ENCODE data around the gene F8A1. TPM values are rescaled to one million over a fixed set of nuclear protein-coding genes. Genes with fewer than 3 reads are reported as not detected.
"Not testable (repeated sequence)": the region's sequence is repeated elsewhere in the genome, so short reads cannot be mapped to it uniquely, and the experiment has no call there.

F8A1 gene
- total RNA-seq, 1 donor from 2014 or later = 12.7 TPM

DNA sequence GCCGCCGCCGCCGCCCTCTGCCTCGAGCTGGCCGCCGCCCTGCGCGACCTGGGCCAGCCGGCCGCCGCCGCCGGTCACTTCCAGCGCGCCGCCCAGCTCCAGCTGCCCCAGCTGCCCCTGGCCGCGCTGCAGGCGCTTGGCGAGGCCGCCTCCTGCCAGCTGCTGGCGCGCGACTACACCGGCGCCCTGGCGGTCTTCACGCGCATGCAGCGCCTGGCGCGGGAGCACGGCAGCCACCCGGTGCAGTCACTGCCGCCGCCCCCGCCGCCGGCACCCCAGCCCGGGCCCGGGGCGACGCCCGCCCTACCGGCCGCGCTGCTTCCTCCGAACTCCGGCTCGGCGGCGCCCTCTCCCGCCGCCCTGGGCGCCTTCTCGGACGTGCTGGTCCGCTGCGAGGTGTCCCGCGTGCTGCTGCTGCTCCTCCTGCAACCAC is 650 bp downstream of the F8A1 start:
- not testable (repeated sequence) for H3K27me3 Mint-ChIP-seq (ENCODE audit: low read depth); H3K4me1 Mint-ChIP-seq; H3K36me3 Mint-ChIP-seq (ENCODE audit: low read depth)

DNA sequence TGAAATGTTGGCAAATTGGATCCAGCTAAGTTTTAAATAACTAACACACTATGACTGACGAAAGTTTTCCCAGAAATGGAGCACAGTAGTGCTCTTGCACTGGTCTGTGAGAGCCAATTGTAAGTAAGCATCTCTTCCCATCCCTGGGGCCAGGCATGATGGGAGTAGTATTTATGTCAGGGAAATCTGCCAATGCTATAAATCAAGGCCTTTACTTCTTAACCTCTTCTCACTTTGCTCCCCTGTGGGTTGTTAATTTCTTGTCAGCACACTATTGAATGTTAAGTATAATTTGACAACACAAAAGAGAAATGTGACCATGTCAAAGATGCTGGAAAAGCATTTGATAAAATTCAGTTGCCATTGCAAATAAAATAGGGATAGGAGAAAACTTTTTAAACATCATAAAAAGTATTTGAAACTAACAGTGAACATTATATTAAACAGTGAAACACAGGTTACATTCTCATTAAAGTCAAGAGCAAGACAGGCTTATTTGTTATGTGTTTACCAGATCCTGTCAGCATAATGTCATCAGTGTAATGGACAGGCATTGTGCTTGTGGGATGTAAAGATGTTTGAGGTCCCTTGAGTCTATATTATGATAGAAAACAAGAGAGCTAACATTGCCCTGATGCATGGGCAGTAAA is 5.0 kb downstream of the F8A1 start:
- no peak for DNase-seq (ENCODE audit: low read depth, low spot score)
- H3K4me1 Mint-ChIP-seq = no peaks in the 10 kb centered on the region
- H3K9me3 Mint-ChIP-seq = no peaks in the 10 kb centered on the region
- H3K27ac Mint-ChIP-seq (ENCODE audit: unreplicated experiment) = no peak overlapping the region
- peaks cover 3% of the 10 kb centered on the region for H3K36me3 Mint-ChIP-seq (ENCODE audit: low read depth)
- no peak overlapping the region for H3K4me3 Mint-ChIP-seq
- TF ChIP-seq, protein P1, sequence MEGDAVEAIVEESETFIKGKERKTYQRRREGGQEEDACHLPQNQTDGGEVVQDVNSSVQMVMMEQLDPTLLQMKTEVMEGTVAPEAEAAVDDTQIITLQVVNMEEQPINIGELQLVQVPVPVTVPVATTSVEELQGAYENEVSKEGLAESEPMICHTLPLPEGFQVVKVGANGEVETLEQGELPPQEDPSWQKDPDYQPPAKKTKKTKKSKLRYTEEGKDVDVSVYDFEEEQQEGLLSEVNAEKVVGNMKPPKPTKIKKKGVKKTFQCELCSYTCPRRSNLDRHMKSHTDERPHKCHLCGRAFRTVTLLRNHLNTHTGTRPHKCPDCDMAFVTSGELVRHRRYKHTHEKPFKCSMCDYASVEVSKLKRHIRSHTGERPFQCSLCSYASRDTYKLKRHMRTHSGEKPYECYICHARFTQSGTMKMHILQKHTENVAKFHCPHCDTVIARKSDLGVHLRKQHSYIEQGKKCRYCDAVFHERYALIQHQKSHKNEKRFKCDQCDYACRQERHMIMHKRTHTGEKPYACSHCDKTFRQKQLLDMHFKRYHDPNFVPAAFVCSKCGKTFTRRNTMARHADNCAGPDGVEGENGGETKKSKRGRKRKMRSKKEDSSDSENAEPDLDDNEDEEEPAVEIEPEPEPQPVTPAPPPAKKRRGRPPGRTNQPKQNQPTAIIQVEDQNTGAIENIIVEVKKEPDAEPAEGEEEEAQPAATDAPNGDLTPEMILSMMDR (conservative IDR thresholded peaks at IDR 0.05) = no peak
- no peaks in the 10 kb centered on the region for H3K27me3 Mint-ChIP-seq (ENCODE audit: low read depth)

More for the DNA sequence above, 650 bp downstream of the F8A1 start:
- H3K27ac Mint-ChIP-seq (ENCODE audit: unreplicated experiment); H3K4me3 Mint-ChIP-seq; DNase-seq (ENCODE audit: low read depth, low spot score); H3K9me3 Mint-ChIP-seq: not testable (repeated sequence)

DNA sequence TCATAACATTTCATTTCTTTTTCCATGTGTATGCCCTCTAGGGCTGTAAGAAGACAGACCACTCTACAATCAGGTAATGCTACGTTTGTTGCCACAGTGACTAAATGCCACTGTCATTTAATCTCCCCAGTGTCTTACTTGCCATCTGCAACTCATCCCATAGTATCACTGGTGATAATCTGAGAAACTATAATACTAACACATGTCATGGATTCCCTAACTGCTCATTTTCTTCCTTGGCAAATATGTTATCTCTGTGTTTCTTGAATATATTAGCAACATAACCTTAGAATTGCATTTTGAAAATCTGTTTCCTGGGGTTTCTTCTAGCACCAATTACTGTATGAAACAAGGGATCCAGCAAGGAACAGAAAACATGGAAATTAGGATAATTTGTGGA is 6.1 kb downstream of the F8A1 start:
- H3K27ac Mint-ChIP-seq (ENCODE audit: unreplicated experiment) = no peak overlapping the region

DNA sequence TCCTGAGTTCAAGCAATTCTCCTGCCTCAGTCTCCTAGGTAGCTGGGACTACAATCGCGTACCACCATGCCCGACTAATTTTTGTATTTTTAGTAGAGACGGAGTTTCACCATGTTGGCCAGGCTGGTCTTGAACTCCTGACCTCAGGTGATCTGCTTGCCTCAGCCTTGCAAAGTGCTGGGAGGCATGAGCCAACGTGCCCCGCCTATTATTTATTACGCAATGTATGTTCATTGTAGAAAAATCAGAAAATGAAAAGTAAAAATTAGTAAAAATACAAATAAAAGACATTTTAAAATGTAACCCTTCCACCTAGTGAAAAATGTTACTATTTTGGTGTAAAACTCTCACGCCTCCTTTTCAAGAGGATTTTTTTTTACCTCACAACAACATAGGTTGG is 14.2 kb downstream of the F8A1 start:
- Mint-ChIP-seq H3K27ac (ENCODE audit: unreplicated experiment) (no peak overlapping the region), H3K4me3 (no peak overlapping the region), H3K9me3 (peaks cover 3% of the 10 kb centered on the region), H3K27me3 (ENCODE audit: low read depth) (peaks cover 3% of the 10 kb centered on the region), H3K4me1 (no peaks in the 10 kb centered on the region), H3K36me3 (ENCODE audit: low read depth) (no peaks in the 10 kb centered on the region)
- TF ChIP-seq, protein P1 (conservative IDR thresholded peaks at IDR 0.05) = no peak
- DNase-seq (ENCODE audit: low read depth, low spot score) = no peak

More for the DNA sequence above, 6.1 kb downstream of the F8A1 start:
- TF ChIP-seq, protein P1 (conservative IDR thresholded peaks at IDR 0.05) = no peak
- no peak overlapping the region for H3K4me3 Mint-ChIP-seq
- DNase-seq (ENCODE audit: low read depth, low spot score) = no peak
- no peaks in the 10 kb centered on the region for H3K4me1 Mint-ChIP-seq
- H3K36me3 Mint-ChIP-seq (ENCODE audit: low read depth) = peaks cover 3% of the 10 kb centered on the region
- H3K9me3 Mint-ChIP-seq = peaks cover 3% of the 10 kb centered on the region
- no peaks in the 10 kb centered on the region for H3K27me3 Mint-ChIP-seq (ENCODE audit: low read depth)

DNA sequence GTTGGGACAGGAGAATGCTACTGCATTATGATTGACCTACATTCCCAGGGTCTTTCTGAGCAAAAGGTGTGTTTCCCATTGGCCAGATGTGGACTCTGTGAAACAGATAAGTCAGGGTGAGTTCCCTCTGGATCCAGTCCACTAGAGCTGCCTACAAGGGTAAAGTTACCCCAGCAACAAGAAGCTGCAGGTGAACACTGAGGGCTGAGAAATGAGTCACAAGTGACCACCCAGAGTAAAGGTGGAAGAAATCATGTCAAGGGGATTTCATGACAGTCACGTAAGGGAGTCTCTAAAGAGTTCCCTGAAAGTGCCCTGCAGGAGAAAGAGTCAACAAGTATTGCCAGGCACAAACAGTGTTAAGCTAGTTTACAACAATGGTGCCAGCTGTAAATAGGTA is 16.3 kb downstream of the F8A1 start:
- no peak overlapping the region for H3K27ac Mint-ChIP-seq (ENCODE audit: unreplicated experiment)
- peaks cover 8% of the 10 kb centered on the region for H3K27me3 Mint-ChIP-seq (ENCODE audit: low read depth)
- TF ChIP-seq, protein P1 (conservative IDR thresholded peaks at IDR 0.05) = no peak
- peaks cover 3% of the 10 kb centered on the region for H3K9me3 Mint-ChIP-seq
- no peaks in the 10 kb centered on the region for H3K4me1 Mint-ChIP-seq
- no peaks in the 10 kb centered on the region for H3K36me3 Mint-ChIP-seq (ENCODE audit: low read depth)
- H3K4me3 Mint-ChIP-seq = no peak overlapping the region
- no peak for DNase-seq (ENCODE audit: low read depth, low spot score)

DNA sequence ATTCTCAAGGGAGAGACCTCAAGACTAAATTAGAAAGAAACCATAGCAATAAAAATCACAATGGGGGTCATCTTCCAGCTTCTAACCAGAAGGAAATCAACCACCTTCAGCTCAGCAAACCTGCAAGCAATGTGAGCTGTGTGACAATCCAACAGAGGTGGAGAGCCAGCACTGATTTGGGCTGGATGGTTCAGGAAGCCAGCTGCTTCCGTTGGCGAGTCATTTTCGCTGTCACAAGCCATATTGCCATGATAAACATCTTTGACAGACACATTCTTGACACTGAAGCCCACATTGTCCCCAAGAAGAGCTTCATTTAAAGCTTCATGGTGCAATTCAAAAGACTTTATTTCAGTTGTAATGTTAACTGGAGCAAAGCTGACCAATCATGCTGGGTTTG is 22.7 kb downstream of the F8A1 start:
- no peak overlapping the region for H3K4me3 Mint-ChIP-seq
- H3K36me3 Mint-ChIP-seq (ENCODE audit: low read depth) = peaks cover 6% of the 10 kb centered on the region
- H3K9me3 Mint-ChIP-seq = peaks cover 20% of the 10 kb centered on the region

DNA sequence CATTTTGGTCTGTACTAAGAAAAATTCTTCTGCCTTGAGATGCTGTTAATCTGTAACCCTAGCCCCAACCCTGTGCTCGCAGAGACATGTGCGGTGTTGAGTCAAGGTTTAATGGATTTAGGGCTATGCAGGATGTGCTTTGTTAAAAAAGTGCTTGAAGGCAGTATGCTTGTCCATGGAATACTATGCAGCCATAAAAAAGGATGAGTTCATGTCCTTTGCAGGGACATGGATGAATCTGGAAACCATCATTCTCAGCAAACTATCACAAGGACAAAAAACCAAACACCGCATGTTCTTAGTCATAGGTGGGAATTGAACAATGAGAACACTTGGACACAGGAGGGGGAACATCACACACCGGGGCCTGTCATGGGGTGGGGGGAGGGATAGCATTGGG is 23.9 kb downstream of the F8A1 start:
- not testable (repeated sequence) for H3K4me1 Mint-ChIP-seq; H3K27ac Mint-ChIP-seq (ENCODE audit: unreplicated experiment); H3K4me3 Mint-ChIP-seq; H3K27me3 Mint-ChIP-seq (ENCODE audit: low read depth); DNase-seq (ENCODE audit: low read depth, low spot score); H3K36me3 Mint-ChIP-seq (ENCODE audit: low read depth)
- peaks cover 26% of the 10 kb centered on the region for H3K9me3 Mint-ChIP-seq

More for the DNA sequence above, 22.7 kb downstream of the F8A1 start:
- Mint-ChIP-seq H3K27me3 (ENCODE audit: low read depth) (peaks cover 10% of the 10 kb centered on the region), H3K27ac (ENCODE audit: unreplicated experiment) (no peak overlapping the region), H3K4me1 (no peaks in the 10 kb centered on the region)
- TF ChIP-seq, protein P1 (conservative IDR thresholded peaks at IDR 0.05) = no peak
- DNase-seq (ENCODE audit: low read depth, low spot score) = no peak

DNA sequence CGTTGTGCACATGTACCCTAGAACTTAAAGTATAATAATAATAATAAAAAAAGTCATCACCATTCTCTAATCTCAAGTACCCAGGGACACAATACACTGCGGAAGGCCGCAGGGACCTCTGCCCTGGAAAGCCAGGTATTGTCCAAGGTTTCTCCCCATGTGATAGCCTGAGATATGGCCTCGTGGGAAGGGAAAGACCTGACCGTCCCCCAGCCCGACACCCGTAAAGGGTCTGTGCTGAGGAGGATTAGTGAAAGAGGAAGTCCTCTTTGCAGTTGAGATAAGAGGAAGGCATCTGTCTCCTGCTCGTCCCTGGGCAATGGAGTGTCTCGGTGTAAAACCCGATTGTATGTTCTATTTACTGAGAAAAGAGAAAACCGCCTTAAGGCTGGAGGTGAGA is 24.4 kb downstream of the F8A1 start:
- H3K4me1 Mint-ChIP-seq; DNase-seq (ENCODE audit: low read depth, low spot score); H3K4me3 Mint-ChIP-seq; H3K27me3 Mint-ChIP-seq (ENCODE audit: low read depth); H3K36me3 Mint-ChIP-seq (ENCODE audit: low read depth); H3K27ac Mint-ChIP-seq (ENCODE audit: unreplicated experiment): not testable (repeated sequence)
- H3K9me3 Mint-ChIP-seq = peaks cover 26% of the 10 kb centered on the region

Data from neural crest cell (in vitro differentiated cells).